ENCODE results near the gene FOXP1. TPM values are rescaled to one million over a fixed set of nuclear protein-coding genes. Genes with fewer than 3 reads are reported as not detected.

Gene FOXP1
- total RNA-seq, 2 donors from 2014 or later = 41.7 to 94.3 TPM

DNA sequence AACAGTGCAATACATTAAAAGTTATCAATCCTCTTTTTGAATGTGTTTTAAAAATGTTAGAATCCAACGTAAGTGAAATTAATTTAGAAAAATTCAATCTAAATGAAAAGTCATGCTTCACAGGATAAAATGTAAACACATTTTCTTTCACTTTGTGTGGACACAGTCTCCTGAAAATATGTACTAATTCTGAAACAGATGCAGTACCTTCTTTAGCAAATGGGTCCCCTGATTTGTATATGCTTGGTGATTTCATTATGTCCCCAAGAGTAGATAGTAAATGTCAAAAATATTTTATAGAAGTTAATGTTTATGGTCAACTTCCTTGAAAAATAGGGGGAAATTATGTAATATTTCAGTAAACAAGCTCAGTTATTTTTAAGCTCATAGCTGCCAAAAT lies 28.9 kb downstream of the FOXP1 start:
- no peaks in the 10 kb centered on the region for H3K36me3 ChIP-seq (ENCODE audit: control insufficient read depth, insufficient read depth, low read length)
- TF ChIP-seq, protein P1, sequence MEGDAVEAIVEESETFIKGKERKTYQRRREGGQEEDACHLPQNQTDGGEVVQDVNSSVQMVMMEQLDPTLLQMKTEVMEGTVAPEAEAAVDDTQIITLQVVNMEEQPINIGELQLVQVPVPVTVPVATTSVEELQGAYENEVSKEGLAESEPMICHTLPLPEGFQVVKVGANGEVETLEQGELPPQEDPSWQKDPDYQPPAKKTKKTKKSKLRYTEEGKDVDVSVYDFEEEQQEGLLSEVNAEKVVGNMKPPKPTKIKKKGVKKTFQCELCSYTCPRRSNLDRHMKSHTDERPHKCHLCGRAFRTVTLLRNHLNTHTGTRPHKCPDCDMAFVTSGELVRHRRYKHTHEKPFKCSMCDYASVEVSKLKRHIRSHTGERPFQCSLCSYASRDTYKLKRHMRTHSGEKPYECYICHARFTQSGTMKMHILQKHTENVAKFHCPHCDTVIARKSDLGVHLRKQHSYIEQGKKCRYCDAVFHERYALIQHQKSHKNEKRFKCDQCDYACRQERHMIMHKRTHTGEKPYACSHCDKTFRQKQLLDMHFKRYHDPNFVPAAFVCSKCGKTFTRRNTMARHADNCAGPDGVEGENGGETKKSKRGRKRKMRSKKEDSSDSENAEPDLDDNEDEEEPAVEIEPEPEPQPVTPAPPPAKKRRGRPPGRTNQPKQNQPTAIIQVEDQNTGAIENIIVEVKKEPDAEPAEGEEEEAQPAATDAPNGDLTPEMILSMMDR (conservative IDR thresholded peaks at IDR 0.05) = no peak
- no peak for DNase-seq
- H3K9ac ChIP-seq (ENCODE audit: extremely low read depth, low read length, poor library complexity, severe bottlenecking) = no peak overlapping the region
- no peaks in the 10 kb centered on the region for H3K9me3 ChIP-seq (ENCODE audit: control insufficient read depth, low read length)
- no peak overlapping the region for H3K27ac ChIP-seq (ENCODE audit: low read depth, low read length)
- Mint-ChIP-seq H3K4me1 (no peaks in the 10 kb centered on the region), H3K9me3 (no peaks in the 10 kb centered on the region), H3K36me3 (ENCODE audit: low read depth) (peaks cover 12% of the 10 kb centered on the region), H3K27me3 (ENCODE audit: insufficient read depth) (no peaks in the 10 kb centered on the region), H3K27ac (no peak overlapping the region), H3K4me3 (no peak overlapping the region)
- 100% methylated on average over 1 of the region's 1 CpG; no CpG with 5 or more reads in 1 of the 2 experiments for WGBS, 2 experiments (ENCODE audit: insufficient coverage in 1 of 2, insufficient read length in 1 of 2)
- no peaks in the 10 kb centered on the region for H3K27me3 ChIP-seq (ENCODE audit: control insufficient read depth, insufficient read depth, low read length, poor library complexity, severe bottlenecking)
- H3K4me1 ChIP-seq (ENCODE audit: control insufficient read depth, insufficient read depth, low read length) = no peaks in the 10 kb centered on the region
- no peak overlapping the region for H3K4me3 ChIP-seq (ENCODE audit: low read length)

DNA sequence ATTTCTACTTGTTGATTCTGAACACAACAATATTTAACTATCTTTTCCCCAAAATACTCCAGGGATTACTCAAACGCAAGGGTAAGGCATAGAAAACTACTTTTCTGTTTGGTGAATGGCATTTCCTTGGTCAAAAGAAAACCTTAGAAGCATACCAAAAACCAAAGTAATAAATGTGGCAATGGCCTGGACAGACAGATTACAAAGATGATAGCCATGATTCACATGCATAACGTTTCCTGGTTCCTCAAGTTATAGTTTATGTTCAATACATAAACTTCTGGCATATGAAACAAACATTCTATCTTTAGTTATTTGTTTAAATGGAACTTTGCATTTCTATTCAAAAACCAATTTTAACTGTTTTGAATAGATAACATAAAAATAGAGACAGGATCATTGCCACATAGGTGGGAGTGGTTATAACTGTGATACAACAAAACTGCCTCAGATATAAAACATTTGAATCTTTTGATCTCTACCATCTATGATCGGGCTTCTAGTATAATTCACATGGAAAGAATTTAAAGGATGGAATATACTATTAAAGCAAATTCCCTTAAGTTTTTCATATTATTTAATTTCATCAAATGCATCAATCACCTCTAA lies 32.1 kb downstream of the FOXP1 start:
- 94% methylated on average over 2 of the region's 3 CpGs; no CpG with 5 or more reads in 1 of the 2 experiments for WGBS, 2 experiments (ENCODE audit: insufficient coverage in 1 of 2, insufficient read length in 1 of 2)
- H3K27ac Mint-ChIP-seq = no peak overlapping the region
- H3K27ac ChIP-seq (ENCODE audit: low read depth, low read length) = no peak overlapping the region
- H3K4me1 Mint-ChIP-seq = peaks cover 13% of the 10 kb centered on the region
- H3K36me3 Mint-ChIP-seq (ENCODE audit: low read depth) = peaks cover 3% of the 10 kb centered on the region
- DNase-seq = no peak
- H3K4me3 ChIP-seq (ENCODE audit: low read length) = no peak overlapping the region
- H3K27me3 ChIP-seq (ENCODE audit: control insufficient read depth, insufficient read depth, low read length, poor library complexity, severe bottlenecking) = no peaks in the 10 kb centered on the region
- no peaks in the 10 kb centered on the region for H3K4me1 ChIP-seq (ENCODE audit: control insufficient read depth, insufficient read depth, low read length)
- no peak overlapping the region for H3K9ac ChIP-seq (ENCODE audit: extremely low read depth, low read length, poor library complexity, severe bottlenecking)
- TF ChIP-seq, protein P1 (conservative IDR thresholded peaks at IDR 0.05) = no peak
- H3K9me3 Mint-ChIP-seq = no peaks in the 10 kb centered on the region
- H3K27me3 Mint-ChIP-seq (ENCODE audit: insufficient read depth) = no peaks in the 10 kb centered on the region
- no peaks in the 10 kb centered on the region for H3K9me3 ChIP-seq (ENCODE audit: control insufficient read depth, low read length)
- H3K36me3 ChIP-seq (ENCODE audit: control insufficient read depth, insufficient read depth, low read length) = no peaks in the 10 kb centered on the region
- no peak overlapping the region for H3K4me3 Mint-ChIP-seq

DNA sequence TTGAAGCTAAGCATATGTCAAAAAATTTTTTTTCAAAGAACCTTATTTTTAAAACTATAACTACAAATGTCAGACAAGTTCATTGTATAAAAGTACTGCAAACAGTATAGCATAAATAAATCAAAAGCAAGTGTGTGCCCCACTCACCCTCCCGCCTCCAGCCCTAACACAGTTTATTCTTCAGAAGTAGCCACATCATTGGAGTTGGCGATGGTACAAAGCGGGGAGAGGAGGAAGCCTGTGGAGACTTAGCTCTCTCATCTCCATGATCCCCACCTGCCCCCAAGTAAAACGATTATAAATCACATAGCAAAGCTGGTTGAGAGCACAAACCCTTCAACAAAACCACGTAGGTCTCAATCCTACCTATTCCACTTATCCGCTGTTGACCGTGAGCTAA lies 33.6 kb downstream of the FOXP1 start:
- Mint-ChIP-seq H3K4me3 (no peak overlapping the region), H3K27me3 (ENCODE audit: insufficient read depth) (no peaks in the 10 kb centered on the region), H3K9me3 (no peaks in the 10 kb centered on the region), H3K27ac (no peak overlapping the region), H3K36me3 (ENCODE audit: low read depth) (peaks cover 3% of the 10 kb centered on the region), H3K4me1 (peaks cover 21% of the 10 kb centered on the region)
- H3K4me1 ChIP-seq (ENCODE audit: control insufficient read depth, insufficient read depth, low read length) = no peaks in the 10 kb centered on the region
- H3K27me3 ChIP-seq (ENCODE audit: control insufficient read depth, insufficient read depth, low read length, poor library complexity, severe bottlenecking) = no peaks in the 10 kb centered on the region
- 92% methylated on average over 5 to 7 of the region's 7 CpGs for WGBS, 2 experiments (ENCODE audit: insufficient coverage in 1 of 2, insufficient read length in 1 of 2)
- no peak overlapping the region for H3K9ac ChIP-seq (ENCODE audit: extremely low read depth, low read length, poor library complexity, severe bottlenecking)
- H3K36me3 ChIP-seq (ENCODE audit: control insufficient read depth, insufficient read depth, low read length) = no peaks in the 10 kb centered on the region
- H3K9me3 ChIP-seq (ENCODE audit: control insufficient read depth, low read length) = no peaks in the 10 kb centered on the region
- H3K27ac ChIP-seq (ENCODE audit: low read depth, low read length) = no peak overlapping the region
- TF ChIP-seq, protein P1 (conservative IDR thresholded peaks at IDR 0.05) = no peak
- no peak overlapping the region for H3K4me3 ChIP-seq (ENCODE audit: low read length)
- no peak for DNase-seq
